Adipocyte (in vitro differentiated cells): ENCODE results near the gene ANGPTL8.
A peak's percentile ranks its signal among the peaks of the same experiment; 100 is the strongest.

Experiments used
- DNase-seq: peaks from one replicate; pipeline ENCODE4 v3.0.0-alpha.2; 2015; ENCODE audit warnings: low read depth
- H3K27me3 ChIP-seq: replicated peaks from 2 replicates; pipeline ENCODE4 v1.7.0; 2013; ENCODE audit warnings: mild to moderate bottlenecking, low read length, moderate library complexity; ENCODE audit not compliant: control insufficient read depth, insufficient read depth
- H3K36me3 ChIP-seq: 2 replicates; pipeline ENCODE4 v1.7.0; 2013; ENCODE audit warnings: low read length, mild to moderate bottlenecking, moderate library complexity; ENCODE audit not compliant: control insufficient read depth, insufficient read depth, severe bottlenecking
- H3K4me1 ChIP-seq: 2 replicates; pipeline ENCODE4 v1.7.0; 2013; ENCODE audit warnings: mild to moderate bottlenecking, low read length, moderate library complexity; ENCODE audit not compliant: control insufficient read depth, insufficient read depth
- H3K4me3 ChIP-seq: 2 replicates; pipeline ENCODE4 v1.7.0; 2013; ENCODE audit warnings: mild to moderate bottlenecking, low read length, moderate library complexity
- H3K9ac ChIP-seq: 2 replicates; pipeline ENCODE4 v1.7.0; 2013; ENCODE audit warnings: mild to moderate bottlenecking, low read length, moderate library complexity
- H3K9me3 ChIP-seq: 2 replicates; pipeline ENCODE4 v1.7.0; 2013; ENCODE audit warnings: mild to moderate bottlenecking, low read length, moderate library complexity; ENCODE audit not compliant: control insufficient read depth

ANGPTL8 gene

DNA sequence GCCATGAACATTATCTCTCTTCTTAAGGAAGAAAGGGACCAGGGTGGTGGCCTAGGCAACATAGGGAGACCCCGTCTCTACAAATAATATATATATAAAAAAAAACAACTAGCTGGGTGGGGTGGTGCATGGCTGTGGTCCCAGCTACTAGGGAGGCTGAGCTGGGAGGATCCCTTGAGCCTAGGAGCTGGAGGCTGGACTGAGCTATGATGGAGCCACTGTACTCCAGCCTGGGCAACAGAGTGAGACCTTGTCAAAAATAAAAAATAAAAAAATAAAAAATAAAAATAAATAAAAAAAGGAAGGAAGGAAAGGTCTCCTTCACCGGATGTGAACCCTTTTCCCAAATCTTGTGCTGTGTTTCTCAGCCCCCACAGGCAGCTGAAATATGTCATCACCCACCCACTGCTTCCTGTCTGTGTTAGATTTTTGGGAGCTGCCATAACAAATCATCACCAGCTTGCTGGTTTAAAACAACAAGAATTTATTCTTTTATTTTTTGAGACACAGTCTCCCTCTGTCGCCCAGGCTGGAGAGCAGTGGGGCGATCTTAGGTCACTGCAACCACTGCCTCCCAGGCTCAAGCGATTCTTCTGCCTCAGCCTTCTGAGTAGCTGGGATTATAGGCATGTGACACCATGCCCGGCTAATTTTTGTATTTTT lies 47.0 kb downstream of the ANGPTL8 start:
- Histone ChIP-seq H3K36me3 (no peaks in the 10 kb centered on the region), H3K9me3 (no peaks in the 10 kb centered on the region), H3K27me3 (no peaks in the 10 kb centered on the region), H3K9ac (no peak overlapping the region), H3K4me1 (no peaks in the 10 kb centered on the region), H3K4me3 (no peak overlapping the region)
- peak; percentile 43 for DNase-seq

GRCh38 chr19:11288349-11288748 lies 48.9 kb downstream of the ANGPTL8 start:
- no peak overlapping the region for H3K9ac ChIP-seq
- no peaks in the 10 kb centered on the region for H3K9me3 ChIP-seq
- H3K27me3 ChIP-seq: no peaks in the 10 kb centered on the region
- peaks cover under 1% of the 10 kb centered on the region for H3K4me1 ChIP-seq
- H3K36me3 ChIP-seq: no peaks in the 10 kb centered on the region
- H3K4me3 ChIP-seq: no peak overlapping the region
- DNase-seq: peak; percentile 67

- Histone ChIP-seq H3K36me3 (no peaks in the 10 kb centered on the region), H3K9ac (no peak overlapping the region), H3K4me3 (no peak overlapping the region), H3K4me1 (peaks cover 3% of the 10 kb centered on the region), H3K27me3 (no peaks in the 10 kb centered on the region), H3K9me3 (no peaks in the 10 kb centered on the region)
- DNase-seq: no peak
Observed at GRCh38 chr19:11290256-11290655, 50.8 kb downstream of the ANGPTL8 start.

DNA sequence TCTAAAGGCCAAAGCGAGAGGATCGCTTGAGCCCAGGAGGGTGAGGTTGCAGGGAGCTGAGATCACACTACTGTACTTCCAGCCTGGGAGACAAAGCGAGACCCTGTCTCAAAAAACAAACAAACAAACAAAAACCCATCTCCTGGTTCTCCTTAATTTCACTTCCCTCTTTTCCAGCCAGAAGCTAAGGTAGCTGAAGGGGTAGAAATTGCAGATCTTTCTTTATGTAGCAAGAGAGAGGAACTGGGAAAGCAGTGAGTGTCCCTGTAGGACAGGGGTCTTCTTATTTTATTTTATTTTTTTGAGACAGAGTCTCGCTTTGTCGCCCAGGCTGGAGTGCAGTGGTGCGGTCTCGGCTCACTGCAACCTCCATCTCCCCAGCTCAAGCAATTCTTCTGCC lies 52.0 kb downstream of the ANGPTL8 start:
- H3K36me3 ChIP-seq: no peaks in the 10 kb centered on the region
- H3K4me3 ChIP-seq: no peak overlapping the region
- no peak overlapping the region for H3K9ac ChIP-seq
- no peaks in the 10 kb centered on the region for H3K27me3 ChIP-seq
- no peaks in the 10 kb centered on the region for H3K9me3 ChIP-seq
- no peak for DNase-seq
- peaks cover 12% of the 10 kb centered on the region for H3K4me1 ChIP-seq
